ENCODE data around the gene SPATA6. TPM values are rescaled to one million over a fixed set of nuclear protein-coding genes. Genes with fewer than 3 reads are reported as not detected.

The SPATA6 gene
- total and polyA plus RNA-seq, 2 donors (not counting 1 experiment from before 2014, with no cell fraction given): 1.9 to 6.7 TPM

GRCh38 chr1:48430832-48431231, 41.2 kb downstream of the SPATA6 start:
- no CpG with 5 or more reads among the region's 1 CpG for WGBS (ENCODE audit: insufficient coverage)
- H2AFZ ChIP-seq (ENCODE audit: insufficient read depth, low read depth, low read length, poor library complexity, severe bottlenecking): no peak overlapping the region
- Mint-ChIP-seq H3K27ac (no peak overlapping the region), H3K27me3 (peaks cover 13% of the 10 kb centered on the region), H3K4me3 (no peak overlapping the region), H3K9me3 (ENCODE audit: insufficient read depth) (no peaks in the 10 kb centered on the region), H3K4me1 (no peaks in the 10 kb centered on the region)
- H3K9ac ChIP-seq (ENCODE audit: low read length): no peak overlapping the region
- ChIA-PET POLR2A (no interaction called here), CTCF (no interaction called here)
- H3K27me3 ChIP-seq (replicated peaks in 1 of 4; ENCODE audit: control extremely low read depth in 1 of 4, control insufficient read depth in 3 of 4, insufficient read depth in 4 of 4, low read length in 3 of 4): no peaks in the 10 kb centered on the region
- H4K20me1 ChIP-seq (ENCODE audit: control insufficient read depth, insufficient read depth, low read length, poor library complexity, severe bottlenecking): no peaks in the 10 kb centered on the region
- no peaks in the 10 kb centered on the region for H3K4me1 ChIP-seq (ENCODE audit: control insufficient read depth in 2 of 2, insufficient read depth in 2 of 2, low read length in 2 of 2)
- ATAC-seq (ENCODE audit: low read depth): no peak
- no peaks in the 10 kb centered on the region for H3K79me2 ChIP-seq (ENCODE audit: control insufficient read depth, insufficient read depth, low read length)
- DNase-seq: no peak
- no peak overlapping the region for H3K27ac ChIP-seq (ENCODE audit: low read length in 2 of 2)
- peaks cover 0 to 3% (median 3%) of the 10 kb centered on the region in 3 donors for H3K9me3 ChIP-seq (ENCODE audit: control extremely low read depth in 1 of 3, control insufficient read depth in 2 of 3, insufficient read depth in 1 of 3, low read length in 2 of 3)
- no peaks in the 10 kb centered on the region for H3K36me3 ChIP-seq (replicated peaks in 1 of 2; ENCODE audit: control extremely low read depth in 1 of 2, control insufficient read depth in 1 of 2, extremely low read depth in 1 of 2, insufficient read depth in 2 of 2, low read length in 1 of 2)
- intact Hi-C loops (cut with micrococcal nuclease): no loop called here
- H3K4me3 ChIP-seq (ENCODE audit: control extremely low read depth in 1 of 5, extremely low read depth in 1 of 5, insufficient read depth in 1 of 5, low read depth in 2 of 5, low read length in 4 of 5): no peak overlapping the region
- H3K4me2 ChIP-seq (replicated peaks; ENCODE audit: low read depth, low read length, poor library complexity, severe bottlenecking): no peak overlapping the region
- TF ChIP-seq CTCF (IDR thresholded peaks at IDR 0.05) (no peak), EZH2 (IDR thresholded peaks at IDR 0.05; ENCODE audit: borderline replicate concordance, insufficient read depth, low read depth, low read length, poor library complexity, severe bottlenecking) (no peak)

GRCh38 chr1:48422009-48422408, 50.0 kb downstream of the SPATA6 start:
- Mint-ChIP-seq H3K4me1 (no peaks in the 10 kb centered on the region), H3K27ac (no peak overlapping the region), H3K4me3 (no peak overlapping the region), H3K9me3 (ENCODE audit: insufficient read depth) (no peaks in the 10 kb centered on the region), H3K27me3 (no peaks in the 10 kb centered on the region)
- Histone ChIP-seq H3K9me3 (ENCODE audit: control extremely low read depth in 1 of 3, control insufficient read depth in 2 of 3, insufficient read depth in 1 of 3, low read length in 2 of 3) (no peaks in the 10 kb centered on the region), H3K4me2 (replicated peaks; ENCODE audit: low read depth, low read length, poor library complexity, severe bottlenecking) (no peak overlapping the region), H3K27me3 (replicated peaks in 1 of 4; ENCODE audit: control extremely low read depth in 1 of 4, control insufficient read depth in 3 of 4, insufficient read depth in 4 of 4, low read length in 3 of 4) (no peaks in the 10 kb centered on the region), H4K20me1 (ENCODE audit: control insufficient read depth, insufficient read depth, low read length, poor library complexity, severe bottlenecking) (no peaks in the 10 kb centered on the region), H3K27ac (ENCODE audit: low read length in 2 of 2) (no peak overlapping the region), H2AFZ (ENCODE audit: insufficient read depth, low read depth, low read length, poor library complexity, severe bottlenecking) (no peak overlapping the region), H3K79me2 (ENCODE audit: control insufficient read depth, insufficient read depth, low read length) (no peaks in the 10 kb centered on the region), H3K4me3 (ENCODE audit: control extremely low read depth in 1 of 5, extremely low read depth in 1 of 5, insufficient read depth in 1 of 5, low read depth in 2 of 5, low read length in 4 of 5) (no peak overlapping the region), H3K9ac (ENCODE audit: low read length) (no peak overlapping the region), H3K36me3 (replicated peaks in 1 of 2; ENCODE audit: control extremely low read depth in 1 of 2, control insufficient read depth in 1 of 2, extremely low read depth in 1 of 2, insufficient read depth in 2 of 2, low read length in 1 of 2) (no peaks in the 10 kb centered on the region), H3K4me1 (ENCODE audit: control insufficient read depth in 2 of 2, insufficient read depth in 2 of 2, low read length in 2 of 2) (no peaks in the 10 kb centered on the region)
- POLR2A ChIA-PET: no interaction called here
- DNase-seq (no peak), ATAC-seq (ENCODE audit: low read depth) (no peak)
- intact Hi-C loops (cut with micrococcal nuclease): no loop called here
- TF ChIP-seq EZH2 (IDR thresholded peaks at IDR 0.05; ENCODE audit: borderline replicate concordance, insufficient read depth, low read depth, low read length, poor library complexity, severe bottlenecking) (no peak), CTCF (IDR thresholded peaks at IDR 0.05) (no peak)
- CTCF ChIA-PET: no interaction called here
- 100% methylated on average over 1 of the region's 1 CpG for WGBS (ENCODE audit: insufficient coverage)
